HG03135 (cell line): Measurements from ENCODE around the gene LAPTM4A.
"Not testable (repeated sequence)": the region's sequence is repeated elsewhere in the genome, so short reads cannot be mapped to it uniquely, and the experiment has no call there.

ENCODE experiments used
- ATAC-seq: cut with Tn5 transposase; IDR thresholded peaks from one replicate; pipeline ENCODE4 v1.9.1; 2021; ENCODE audit warnings: mild to moderate bottlenecking, moderate library complexity; ENCODE audit not compliant: unreplicated experiment

Gene LAPTM4A

GRCh38 chr2:20052861-20053281, 1.4 kb upstream of the LAPTM4A start:
- ATAC-seq = no peak

DNA sequence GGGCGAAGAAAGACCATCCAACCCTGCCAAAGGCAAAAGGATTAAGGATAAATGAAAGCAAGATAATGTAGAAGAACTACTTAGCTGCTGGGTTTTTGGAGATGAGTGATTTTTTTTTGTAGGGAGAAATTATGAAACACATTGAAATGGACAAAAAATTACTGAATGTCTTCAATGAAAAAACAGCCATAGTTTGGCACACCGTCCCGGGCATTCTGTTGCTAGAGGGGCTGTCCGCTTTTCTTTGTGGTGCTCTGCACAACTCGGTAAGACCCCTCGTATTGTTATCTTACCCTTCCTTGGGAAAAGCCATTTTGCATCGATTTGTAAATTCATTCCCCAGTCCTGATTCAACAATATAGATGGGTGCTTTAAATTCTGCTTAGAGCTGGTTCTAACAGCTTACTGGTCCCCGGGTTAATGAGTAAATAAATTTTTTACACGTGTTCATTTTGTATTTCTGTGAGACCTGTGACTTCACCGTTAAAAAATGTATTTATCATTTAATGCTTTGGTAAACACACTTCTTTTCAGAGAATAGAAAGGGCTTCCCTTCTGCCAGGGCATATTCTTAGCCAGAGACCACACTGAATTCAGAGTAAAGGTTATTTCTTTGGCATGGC, 912 bp upstream of the LAPTM4A start:
- no peak for ATAC-seq

- ATAC-seq = peak; percentile 24
Measured at GRCh38 chr2:20050646-20051531, 539 bp downstream of the LAPTM4A start.

GRCh38 chr2:20050104-20050645, 1.3 kb downstream of the LAPTM4A start:
- peak; percentile 25 for ATAC-seq

DNA sequence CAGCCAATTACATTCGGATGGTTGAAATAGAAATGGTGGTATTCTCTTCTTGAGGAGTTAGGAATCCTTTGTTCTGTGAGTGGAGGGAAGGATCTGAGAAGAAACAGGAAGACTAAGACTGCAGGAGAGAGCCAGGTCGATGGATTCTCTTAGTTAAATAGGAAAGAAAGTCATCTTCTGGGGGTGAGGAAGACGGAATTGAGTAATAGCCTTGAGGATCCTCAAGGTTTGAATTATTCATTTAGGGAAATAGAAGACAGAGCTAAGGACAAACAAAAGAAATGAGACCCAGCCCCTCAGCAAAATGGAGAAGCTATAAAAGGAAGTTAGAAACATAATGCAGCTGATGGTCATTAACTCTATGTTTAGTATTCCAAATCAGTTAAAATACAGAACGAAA, 1.8 kb downstream of the LAPTM4A start:
- ATAC-seq = no peak

GRCh38 chr2:20048488-20049448, 2.7 kb downstream of the LAPTM4A start:
- ATAC-seq = no peak

- ATAC-seq = not testable (repeated sequence)
Measured at GRCh38 chr2:20045712-20046292, 5.6 kb downstream of the LAPTM4A start.

DNA sequence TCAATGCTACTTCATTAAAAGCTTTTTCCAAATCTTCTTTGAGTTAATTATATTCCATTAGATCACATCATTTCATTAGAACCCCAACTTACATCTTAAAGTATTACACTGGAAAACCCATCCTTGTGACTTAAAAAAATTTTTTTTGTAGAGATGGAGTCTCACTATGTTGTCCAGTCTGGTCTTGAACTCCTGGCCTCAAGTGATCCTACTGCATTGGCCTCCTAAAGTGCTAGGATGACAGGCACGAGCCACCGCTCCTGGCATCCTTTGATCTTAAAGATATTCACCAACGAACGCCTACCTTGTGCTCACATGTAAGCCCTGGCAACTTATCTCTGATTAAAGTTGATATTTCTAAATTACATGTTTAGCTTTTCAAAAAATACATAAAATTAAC, 6.7 kb downstream of the LAPTM4A start:
- no peak for ATAC-seq

DNA sequence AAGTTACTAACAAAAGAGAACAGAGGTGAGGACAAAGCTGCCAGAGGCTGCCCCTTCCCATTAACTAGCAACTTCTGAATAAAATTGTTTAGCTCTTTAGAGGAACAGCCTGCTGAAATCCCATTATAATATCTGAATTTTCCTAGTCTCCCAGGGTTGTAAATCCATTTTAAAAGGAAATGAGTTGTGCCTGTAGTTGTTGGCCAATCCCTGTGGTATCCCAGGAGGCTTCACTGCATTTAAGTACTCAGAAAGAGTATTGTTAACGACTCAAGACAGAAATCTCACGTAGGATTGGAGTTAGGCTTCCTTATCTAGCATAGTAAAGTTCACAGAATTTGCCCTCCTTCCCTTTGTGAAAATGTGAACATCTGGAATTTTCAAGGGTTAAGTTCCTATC, 8.9 kb downstream of the LAPTM4A start:
- ATAC-seq = no peak

DNA sequence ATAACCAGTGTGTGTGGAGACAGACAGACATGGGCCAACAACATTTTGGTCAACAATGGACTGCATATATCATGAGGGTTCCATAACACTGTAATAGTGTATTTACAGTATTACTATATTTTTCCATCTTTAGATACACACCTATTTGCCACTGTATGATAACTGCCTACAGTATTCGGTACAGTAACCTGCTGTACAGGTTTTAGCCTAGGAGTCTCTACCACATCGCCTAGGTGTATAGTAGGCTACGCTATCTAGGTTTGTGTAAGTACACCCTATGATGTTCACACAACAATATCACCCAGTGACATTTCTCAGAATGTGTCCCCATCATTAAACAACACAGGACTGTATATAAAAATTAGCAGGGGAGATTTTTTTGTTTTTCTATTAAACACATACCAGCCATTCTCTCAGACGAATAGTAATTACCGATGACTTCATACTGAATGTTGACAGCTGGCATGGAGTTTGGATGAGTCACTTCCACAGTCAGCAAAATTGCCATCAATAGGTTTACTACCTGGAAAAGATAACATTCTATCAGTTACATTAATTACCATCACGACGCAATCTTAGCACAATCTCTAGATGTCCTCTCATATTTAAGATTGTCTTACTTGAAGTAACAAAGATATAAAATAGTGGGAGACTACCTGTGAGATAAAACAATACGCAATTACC, 10.8 kb downstream of the LAPTM4A start:
- ATAC-seq = no peak

DNA sequence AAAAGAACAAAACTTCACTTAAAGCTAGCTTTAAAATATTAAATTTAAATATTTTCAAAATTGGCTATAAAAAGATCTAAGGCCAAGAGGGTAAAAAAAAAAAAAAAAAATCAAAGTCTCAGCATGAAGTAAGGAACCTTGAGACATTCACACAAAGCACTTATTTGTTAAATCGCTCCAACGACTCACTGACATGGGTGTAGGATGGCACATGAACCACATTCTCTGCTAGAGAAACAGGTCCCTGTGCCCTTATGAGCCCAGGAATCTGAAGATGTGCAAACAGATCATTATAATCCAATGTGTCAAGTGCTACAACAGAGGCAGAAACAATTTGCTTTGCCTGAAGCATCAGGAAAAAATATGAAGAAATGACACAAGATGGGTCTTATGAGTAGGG, 13.8 kb downstream of the LAPTM4A start:
- no peak for ATAC-seq

GRCh38 chr2:20035955-20036666, 15.3 kb downstream of the LAPTM4A start:
- ATAC-seq = no peak

DNA sequence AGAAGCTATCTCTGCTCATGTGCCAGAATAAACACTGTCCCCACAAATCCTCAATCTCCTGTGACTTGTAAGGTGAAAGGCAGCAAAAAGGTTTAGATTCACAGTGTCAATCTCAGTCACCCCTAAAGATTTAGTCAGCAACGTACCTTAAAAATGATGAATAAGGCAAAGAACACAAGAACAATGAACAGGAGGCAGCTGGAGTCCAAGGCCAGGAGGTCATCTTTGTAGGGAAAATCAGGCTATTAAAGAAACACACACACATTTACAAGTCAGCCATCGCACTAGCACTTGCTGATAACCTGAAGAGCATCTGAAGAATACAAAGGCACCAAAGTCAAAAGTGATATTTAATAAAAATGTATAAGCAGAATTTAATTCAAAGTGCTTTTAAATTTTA, 16.6 kb downstream of the LAPTM4A start:
- no peak for ATAC-seq

DNA sequence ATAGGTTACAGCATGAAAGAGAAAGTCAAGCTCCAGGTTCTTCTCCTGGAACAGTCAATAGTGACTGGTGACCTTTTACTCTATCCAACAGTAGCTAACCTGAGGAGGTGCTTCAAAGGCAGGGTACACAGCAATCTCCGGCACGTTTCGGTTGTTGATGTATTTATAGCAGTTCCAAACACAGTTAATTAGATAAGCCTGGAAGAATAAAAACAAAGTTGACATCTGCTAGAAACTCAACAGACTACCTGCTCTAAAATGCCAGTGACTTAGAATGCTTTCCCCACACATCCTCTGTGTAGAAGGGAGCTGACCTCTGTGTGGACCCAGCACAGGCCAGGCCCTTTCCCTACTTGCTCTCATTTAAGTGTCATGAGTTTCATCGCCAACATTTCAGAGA, 17.2 kb downstream of the LAPTM4A start:
- ATAC-seq = no peak

DNA sequence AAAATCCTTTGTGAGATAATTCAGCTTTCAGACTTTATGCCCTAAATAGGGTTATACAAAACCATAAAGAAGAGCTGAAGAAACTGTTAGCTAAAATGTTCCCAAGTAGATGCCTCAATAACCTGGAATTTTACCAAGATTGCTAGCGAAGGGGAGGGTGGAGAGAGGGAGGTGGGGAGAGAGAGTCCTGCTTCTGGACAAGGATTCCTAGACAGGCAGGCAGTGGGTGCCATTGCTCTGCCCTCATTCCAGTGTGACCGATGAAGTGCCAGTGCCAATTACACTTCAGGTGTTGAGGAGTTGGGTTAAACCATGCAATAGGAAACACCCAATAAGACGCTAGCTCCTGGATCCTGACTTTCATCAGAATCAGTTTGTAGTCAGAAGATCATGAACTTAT, 18.1 kb downstream of the LAPTM4A start:
- no peak for ATAC-seq

DNA sequence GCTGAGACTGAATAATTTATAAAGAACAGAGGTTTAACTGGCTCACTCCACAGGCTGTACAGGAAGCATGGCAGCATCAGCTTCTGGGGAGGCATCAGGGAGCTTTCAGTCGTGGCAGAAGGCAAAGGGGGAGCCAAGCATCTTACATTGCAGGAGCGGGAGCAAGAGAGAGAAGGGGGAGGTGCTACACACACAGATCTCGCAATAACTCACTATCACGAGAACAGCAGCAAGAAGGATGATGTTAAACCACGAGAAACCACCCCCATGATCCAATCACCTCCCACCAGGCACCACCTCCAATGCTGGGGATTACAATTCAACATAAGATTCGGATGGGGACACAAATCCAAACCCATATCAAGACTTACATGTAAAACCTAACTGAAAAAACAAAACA, 21.2 kb downstream of the LAPTM4A start:
- ATAC-seq = no peak

- no peak for ATAC-seq
Measured at GRCh38 chr2:20027705-20028434, 23.6 kb downstream of the LAPTM4A start.

DNA sequence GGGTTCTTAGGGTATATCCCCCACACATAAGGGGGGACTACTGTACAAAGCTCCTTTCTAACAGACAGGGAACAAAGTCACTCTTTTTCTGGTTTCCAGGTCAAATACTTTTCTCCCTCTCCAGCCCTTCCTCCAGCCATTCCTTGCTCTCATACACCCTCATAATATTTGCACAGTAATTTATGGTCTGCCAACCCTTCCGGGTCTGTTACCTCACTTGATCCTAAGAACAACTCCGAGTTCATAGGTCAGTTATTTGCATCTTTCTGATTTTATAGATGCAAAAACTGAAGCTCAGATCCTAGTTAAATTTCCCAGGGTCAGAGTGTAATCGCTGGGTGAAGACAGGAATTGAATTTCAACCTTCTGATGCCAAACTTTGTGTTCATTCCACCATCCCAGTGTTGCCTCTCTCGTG, 24.2 kb downstream of the LAPTM4A start:
- ATAC-seq = no peak
